GM19328 (cell line): ENCODE data around the gene ZNRF3.
"Not testable (repeated sequence)": the region's sequence is repeated elsewhere in the genome, so short reads cannot be mapped to it uniquely, and the experiment has no call there.

ENCODE experiments used
- ATAC-seq: cut with Tn5 transposase; IDR thresholded peaks from one replicate; pipeline ENCODE4 v1.9.1; 2021; ENCODE audit warnings: mild to moderate bottlenecking, moderate library complexity; ENCODE audit not compliant: unreplicated experiment

The ZNRF3 gene

DNA sequence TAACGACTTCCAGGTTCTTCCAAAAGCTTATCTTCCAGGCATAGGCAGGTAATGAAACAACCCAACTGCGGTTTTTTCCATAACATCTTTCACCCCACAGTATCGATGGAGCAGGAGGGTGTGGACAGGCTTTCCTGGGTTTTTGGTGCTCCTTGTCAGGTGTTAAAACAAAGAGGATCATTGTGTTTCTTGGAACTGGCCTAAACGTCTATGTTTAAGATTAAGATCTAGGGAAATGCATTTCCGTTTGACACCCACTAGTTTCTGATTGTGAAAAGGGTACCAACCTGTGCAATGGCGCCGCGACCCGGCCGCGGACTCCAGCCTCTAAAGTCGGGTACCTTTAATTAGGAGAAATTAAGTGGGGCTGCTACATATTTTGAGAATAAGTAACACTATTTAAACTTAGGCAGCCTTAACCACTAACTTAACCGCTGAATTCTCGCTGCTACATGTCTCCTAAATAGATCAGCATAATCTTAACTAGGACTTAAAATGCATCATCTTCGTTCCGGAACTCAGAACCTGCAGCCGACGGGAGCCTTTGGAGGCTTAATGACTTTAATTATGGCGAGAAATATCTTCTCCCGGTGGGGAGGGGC is 146.7 kb downstream of the ZNRF3 start:
- ATAC-seq: no peak

DNA sequence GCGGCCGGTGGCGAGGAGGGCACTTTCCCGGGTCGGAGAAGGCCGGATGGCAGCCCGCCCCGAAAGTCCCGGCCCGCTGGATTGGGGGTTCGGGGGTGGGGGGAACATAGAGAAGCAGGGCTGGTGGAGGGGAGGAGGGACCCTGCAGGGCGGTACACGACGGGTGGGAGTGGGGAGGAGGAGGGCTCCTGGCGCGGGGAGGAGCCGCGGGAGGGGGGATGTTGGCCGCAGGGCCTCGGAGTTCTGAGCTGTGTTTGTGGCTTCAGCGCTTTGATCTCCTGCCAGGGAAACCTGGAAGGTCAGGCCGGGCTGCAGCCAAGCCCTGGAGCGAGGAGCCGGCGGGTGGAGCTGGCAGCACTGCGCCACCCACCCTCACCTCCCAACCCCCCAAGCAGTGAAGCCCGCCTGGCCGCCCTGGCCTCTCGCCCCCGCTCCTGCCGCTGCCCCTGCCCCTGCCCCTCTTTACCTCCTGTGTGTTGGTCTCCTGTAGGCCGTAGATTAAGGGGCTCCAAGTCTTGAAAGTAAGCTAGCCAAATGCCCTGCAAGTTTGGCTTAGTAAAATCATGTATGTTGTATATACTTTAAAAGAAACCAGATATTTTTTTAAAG is 147.3 kb downstream of the ZNRF3 start:
- no peak for ATAC-seq

- ATAC-seq: no peak
Measured at GRCh38 chr22:29031227-29032011, 148.0 kb downstream of the ZNRF3 start.

- ATAC-seq: no peak
Measured at GRCh38 chr22:29032014-29032475, 148.7 kb downstream of the ZNRF3 start.

- ATAC-seq: no peak
Measured at GRCh38 chr22:29032584-29032983, 149.2 kb downstream of the ZNRF3 start.

GRCh38 chr22:29037340-29037932 is 154.1 kb downstream of the ZNRF3 start:
- ATAC-seq: no peak

- no peak for ATAC-seq
Measured at GRCh38 chr22:29039148-29039547, 155.8 kb downstream of the ZNRF3 start.

- ATAC-seq: not testable (repeated sequence)
Measured at GRCh38 chr22:29039684-29040083, 156.3 kb downstream of the ZNRF3 start.

DNA sequence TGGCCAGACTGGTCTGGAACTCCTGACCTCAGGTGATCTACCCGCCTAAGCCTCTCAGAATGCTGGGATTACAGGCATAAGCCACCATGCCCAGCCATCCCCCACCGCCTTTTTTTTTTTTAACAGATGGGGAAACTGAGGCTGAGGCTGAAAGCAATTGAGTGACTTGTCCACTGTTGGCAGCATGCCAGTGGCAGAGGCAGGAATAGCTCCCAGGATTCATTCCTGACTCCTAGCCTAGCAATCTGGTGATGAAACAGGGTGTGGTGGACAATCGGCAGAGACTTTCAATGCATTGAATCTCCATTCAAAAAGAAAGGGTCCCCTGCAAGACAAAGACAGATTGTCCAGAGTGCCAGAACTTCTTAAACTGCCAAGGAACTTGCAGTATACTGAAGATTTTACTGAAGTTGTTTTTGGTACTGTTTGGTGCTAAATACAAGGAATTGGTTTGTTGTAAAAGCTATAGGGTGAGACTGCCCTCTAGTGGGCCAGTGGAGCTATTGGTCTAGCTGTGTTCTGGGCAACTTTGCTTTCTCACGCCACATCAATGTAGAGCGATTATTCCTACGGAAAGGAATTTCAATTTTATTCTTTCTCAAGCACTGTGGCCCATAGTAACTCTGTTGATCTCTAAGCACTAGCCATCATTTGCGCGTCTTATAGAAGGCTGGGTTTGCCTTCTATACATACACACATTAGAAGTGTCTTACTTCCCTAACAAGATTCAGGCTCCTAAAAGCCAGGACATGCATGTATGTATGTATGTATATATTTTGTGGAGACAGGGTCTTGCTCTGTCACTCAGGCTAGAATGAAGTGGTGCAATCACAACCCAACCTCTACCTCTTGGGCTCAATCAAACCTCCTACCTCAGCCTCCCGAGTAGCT is 157.3 kb downstream of the ZNRF3 start:
- no peak for ATAC-seq

DNA sequence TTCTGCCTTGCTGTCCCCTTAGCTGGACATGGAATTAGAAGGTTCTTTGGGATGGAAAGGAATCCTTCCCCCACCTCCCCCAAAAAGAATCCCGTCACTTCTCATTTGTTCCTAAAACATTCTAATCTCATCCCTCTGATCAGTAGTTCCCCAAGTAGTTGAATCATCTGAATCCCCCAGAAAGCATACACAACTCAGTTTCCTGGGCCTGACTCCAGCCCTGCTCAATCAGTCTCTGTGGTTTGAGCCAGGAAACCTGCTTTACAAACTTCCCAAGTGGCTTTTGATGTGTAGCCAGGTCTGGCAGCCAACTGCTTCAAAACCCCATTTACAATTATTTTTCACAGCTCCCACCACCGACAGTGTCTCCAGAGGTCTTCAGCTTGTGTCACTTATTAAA is 158.0 kb downstream of the ZNRF3 start:
- ATAC-seq: no peak

DNA sequence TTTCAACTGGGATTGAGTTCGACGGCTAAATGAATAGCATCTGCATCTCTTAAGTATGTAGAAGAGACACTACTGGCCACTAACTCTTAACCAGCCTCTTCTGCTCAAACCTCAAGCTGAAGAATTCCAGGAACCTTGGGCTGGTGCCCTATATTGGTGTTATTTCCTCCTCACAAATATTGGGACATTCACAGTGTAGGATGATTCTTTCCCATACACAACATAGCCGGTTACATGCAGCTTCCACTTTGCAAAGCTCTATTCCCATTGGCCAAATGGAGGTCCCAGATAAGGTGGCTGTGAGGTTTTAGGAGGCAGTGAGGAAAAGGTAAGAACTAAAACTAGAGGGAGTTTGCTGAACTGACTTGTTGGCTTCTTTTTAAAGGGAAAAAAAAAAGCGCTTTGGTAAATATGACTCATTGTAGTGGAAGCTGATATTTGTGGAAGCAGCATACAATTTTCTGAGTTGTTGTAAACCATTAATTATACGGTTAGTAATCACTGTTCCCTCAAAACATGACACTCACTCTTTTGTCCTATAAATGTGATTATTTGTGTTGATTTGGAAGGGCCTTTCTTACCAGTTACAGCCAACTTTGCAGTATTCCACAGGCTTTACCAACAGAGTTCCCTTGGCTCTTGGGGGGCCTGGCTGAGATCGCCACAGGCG is 160.7 kb downstream of the ZNRF3 start:
- ATAC-seq: no peak

DNA sequence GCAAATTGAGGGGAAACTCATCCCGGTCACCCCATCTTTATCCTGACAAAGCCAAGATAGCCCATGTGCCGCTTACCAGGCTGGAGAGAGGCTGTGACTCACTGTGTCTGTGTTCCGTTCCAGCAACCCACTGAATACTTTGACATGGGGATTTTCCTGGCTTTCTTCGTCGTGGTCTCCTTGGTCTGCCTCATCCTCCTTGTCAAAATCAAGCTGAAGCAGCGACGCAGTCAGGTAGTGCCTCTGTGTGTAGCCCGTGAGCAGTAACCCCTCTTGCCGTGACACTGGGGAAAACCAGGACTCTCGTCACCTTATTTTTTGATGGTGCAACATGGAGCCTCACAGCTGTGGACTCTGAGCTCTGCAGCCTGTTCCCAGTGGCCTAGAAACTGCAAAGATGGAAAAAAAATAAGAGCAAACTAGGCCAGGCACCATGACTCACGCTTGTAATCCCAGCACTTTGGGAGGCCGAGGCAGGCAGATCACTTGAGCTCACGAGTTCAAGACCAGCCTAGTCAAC is 161.3 kb downstream of the ZNRF3 start:
- no peak for ATAC-seq

- ATAC-seq: no peak
Measured at GRCh38 chr22:29048822-29049654, 165.7 kb downstream of the ZNRF3 start.

DNA sequence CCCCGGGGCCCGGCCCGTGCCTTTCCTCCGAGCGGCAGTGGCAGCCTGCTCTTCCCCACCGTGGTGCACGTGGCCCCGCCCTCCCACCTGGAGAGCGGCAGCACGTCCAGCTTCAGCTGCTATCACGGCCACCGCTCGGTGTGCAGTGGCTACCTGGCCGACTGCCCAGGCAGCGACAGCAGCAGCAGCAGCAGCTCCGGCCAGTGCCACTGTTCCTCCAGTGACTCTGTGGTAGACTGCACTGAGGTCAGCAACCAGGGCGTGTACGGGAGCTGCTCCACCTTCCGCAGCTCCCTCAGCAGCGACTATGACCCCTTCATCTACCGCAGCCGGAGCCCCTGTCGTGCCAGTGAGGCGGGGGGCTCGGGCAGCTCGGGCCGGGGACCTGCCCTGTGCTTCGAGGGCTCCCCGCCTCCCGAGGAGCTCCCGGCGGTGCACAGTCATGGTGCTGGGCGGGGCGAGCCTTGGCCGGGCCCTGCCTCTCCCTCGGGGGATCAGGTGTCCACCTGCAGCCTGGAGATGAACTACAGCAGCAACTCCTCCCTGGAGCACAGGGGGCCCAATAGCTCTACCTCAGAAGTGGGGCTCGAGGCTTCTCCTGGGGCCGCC is 166.4 kb downstream of the ZNRF3 start:
- no peak for ATAC-seq

GRCh38 chr22:29050457-29050856 is 167.1 kb downstream of the ZNRF3 start:
- ATAC-seq: no peak

DNA sequence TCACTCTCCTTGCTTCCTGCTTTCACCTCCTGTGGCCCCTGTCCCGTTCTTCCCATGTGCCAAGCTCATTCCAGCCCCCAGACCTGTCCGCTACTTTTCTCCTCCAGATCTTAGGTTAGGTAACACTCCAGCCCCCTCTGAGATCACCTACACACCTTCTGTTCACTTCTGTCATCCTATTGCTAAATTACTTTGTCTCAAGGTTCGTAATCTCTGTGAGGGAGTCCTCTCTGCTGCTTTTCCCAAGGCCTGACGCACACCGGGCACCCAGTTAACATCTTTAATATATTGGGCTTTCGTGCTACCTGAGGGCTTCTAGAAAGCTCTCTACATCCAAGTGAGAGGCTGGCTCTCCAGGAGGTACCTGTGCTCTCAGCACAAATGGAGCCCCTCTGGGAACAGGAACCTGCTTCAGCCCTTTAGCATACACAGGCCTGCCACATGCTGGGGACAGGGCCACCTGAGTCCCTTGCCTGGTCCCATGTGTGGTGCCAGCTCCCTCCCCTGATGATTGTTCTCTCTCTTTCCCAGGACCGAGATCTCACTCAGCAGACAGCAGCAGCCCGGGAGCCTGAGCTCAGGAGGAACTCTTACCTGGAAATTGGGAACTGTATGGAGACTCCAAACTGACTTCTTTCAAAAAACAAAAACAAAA is 169.8 kb downstream of the ZNRF3 start:
- ATAC-seq: no peak

GRCh38 chr22:29054251-29054767 is 170.9 kb downstream of the ZNRF3 start:
- no peak for ATAC-seq
